ENCODE data around the gene AFF1.

DNA sequence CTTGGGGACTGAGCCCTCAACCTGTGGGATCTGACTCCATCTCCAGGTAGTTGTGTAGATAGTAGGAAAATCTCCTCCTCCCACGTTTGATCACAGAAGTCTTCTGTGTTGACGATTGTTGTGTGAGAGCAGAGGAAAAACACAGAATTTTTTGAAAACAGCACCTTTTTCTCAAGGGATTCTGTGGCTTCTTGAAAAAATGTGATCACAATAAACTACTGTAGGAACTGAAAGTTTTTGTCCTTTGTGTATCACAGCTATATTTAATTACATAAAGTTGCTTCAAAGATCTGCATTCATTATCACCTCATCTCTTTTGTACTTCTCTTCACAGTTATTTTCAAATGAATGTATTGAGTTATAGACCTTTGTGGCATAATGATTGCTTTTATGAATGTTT is 85.1 kb downstream of the AFF1 start:
- TF ChIP-seq POLR2AphosphoS5 (IDR thresholded peaks at IDR 0.05; ENCODE audit: low read depth, low read length) (no peak), POLR2A (IDR thresholded peaks at IDR 0.05; ENCODE audit: low read depth, low read length) (no peak), TAF1 (IDR thresholded peaks at IDR 0.05; ENCODE audit: borderline replicate concordance, low read depth, low read length) (no peak)

Data from GM12892 (cell line).